ENCODE measurements around the gene PCDHB10.
"Not testable (repeated sequence)": the region's sequence is repeated elsewhere in the genome, so short reads cannot be mapped to it uniquely, and the experiment has no call there.

The PCDHB10 gene

DNA sequence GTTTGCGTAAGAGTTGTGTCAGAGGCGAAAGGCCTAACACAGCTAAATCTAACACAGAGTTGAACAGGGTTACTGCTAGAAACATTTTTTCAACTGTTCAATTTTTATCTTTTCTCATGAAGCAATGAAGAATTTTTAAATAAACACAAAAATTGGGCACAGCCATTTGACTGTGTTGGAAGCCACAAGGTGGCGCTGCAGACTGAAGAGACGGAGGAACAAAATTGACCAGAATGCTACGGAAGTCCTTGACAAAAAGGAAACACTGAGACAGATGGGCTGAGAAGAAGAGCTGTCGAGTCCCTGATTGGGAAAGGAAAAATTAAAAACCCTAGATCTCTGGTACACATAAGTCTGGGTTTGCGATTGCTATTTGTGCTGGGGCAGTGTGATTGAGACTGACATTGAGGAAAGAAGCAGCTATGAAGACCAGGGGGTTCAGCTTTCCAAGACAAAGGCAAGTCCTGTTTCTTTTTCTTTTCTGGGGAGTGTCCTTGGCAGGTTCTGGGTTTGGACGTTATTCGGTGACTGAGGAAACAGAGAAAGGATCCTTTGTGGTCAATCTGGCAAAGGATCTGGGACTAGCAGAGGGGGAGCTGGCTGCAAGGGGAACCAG lies 5.1 kb upstream of the PCDHB10 start, which contains the start of gene PCDHB9:
Gene PCDHB9, plus strand, starts transcription at position 265 of the 616 bp plus-strand sequence. Its CDS starts 158 bp downstream, at position 423.
- no peaks in the 10 kb centered on the region for H4K20me1 ChIP-seq
- peak within 1 kb of the TSS in 7 of 11 experiments; percentile 10 to 52 (median 30); a peak in 4 of 22 replicates for H3K27ac ChIP-seq
- peaks cover 64 to 80% (median 74%) of the 10 kb centered on the region in 11 experiments for H3K9me3 ChIP-seq (replicated peaks in 1 of 11)
- H3K4me3 ChIP-seq: peak within 1 kb of the TSS; percentile 19 to 50 (median 45); a peak in 18 of 20 replicates
- no peaks in the 10 kb centered on the region for H3K4me1 ChIP-seq
- H3K27me3 ChIP-seq: no peaks in the 10 kb centered on the region
- no peaks in the 10 kb centered on the region for H3K36me3 ChIP-seq
- peak within 1 kb of the TSS in 8 of 11 experiments; percentile 10 to 59 (median 26); a peak in 9 of 22 replicates for H3K4me2 ChIP-seq
- peak within 1 kb of the TSS in 9 of 11 experiments; percentile 3 to 60 (median 47); a peak in 6 of 22 replicates for H3K9ac ChIP-seq
- TF ChIP-seq Cebpa-rat (IDR thresholded peaks at IDR 0.05): no peak

- peaks cover 64 to 80% (median 74%) of the 10 kb centered on the region in 11 experiments for H3K9me3 ChIP-seq (replicated peaks in 1 of 11)
- H3K36me3 ChIP-seq, H3K4me2 ChIP-seq, H3K4me3 ChIP-seq, H3K4me1 ChIP-seq, H4K20me1 ChIP-seq, H3K27ac ChIP-seq, H3K27me3 ChIP-seq, H3K9ac ChIP-seq: not testable (repeated sequence)
These were observed 3.5 kb upstream of the PCDHB10 start for GRCh38 chr5:141188682-141189081.

GRCh38 chr5:141189131-141189530 lies 3.0 kb upstream of the PCDHB10 start:
- not testable (repeated sequence) for H3K4me2 ChIP-seq, H3K9ac ChIP-seq, H3K4me1 ChIP-seq, H3K27me3 ChIP-seq, H3K36me3 ChIP-seq, H4K20me1 ChIP-seq, H3K27ac ChIP-seq, H3K4me3 ChIP-seq
- peaks cover 63 to 78% (median 73%) of the 10 kb centered on the region in 11 experiments for H3K9me3 ChIP-seq (replicated peaks in 1 of 11)

- not testable (repeated sequence) for H3K27ac ChIP-seq, H3K4me2 ChIP-seq, H3K9ac ChIP-seq, H3K36me3 ChIP-seq, H4K20me1 ChIP-seq, H3K27me3 ChIP-seq, H3K4me3 ChIP-seq, H3K4me1 ChIP-seq
- peaks cover 75 to 91% (median 85%) of the 10 kb centered on the region in 11 experiments for H3K9me3 ChIP-seq (replicated peaks in 1 of 11)
These were observed 2.2 kb downstream of the PCDHB10 start for GRCh38 chr5:141194332-141194731.

- peak overlapping the region in 1 of 10 experiments; percentile 13; a peak in 1 of 20 replicates for H3K4me3 ChIP-seq
- H3K27me3 ChIP-seq: no peaks in the 10 kb centered on the region
- H3K4me2 ChIP-seq: no peak overlapping the region
- H3K27ac ChIP-seq: no peak overlapping the region
- no peak for TF ChIP-seq Cebpa-rat (IDR thresholded peaks at IDR 0.05)
- H4K20me1 ChIP-seq: no peaks in the 10 kb centered on the region
- H3K9ac ChIP-seq: no peak overlapping the region
- H3K4me1 ChIP-seq: no peaks in the 10 kb centered on the region
- no peaks in the 10 kb centered on the region for H3K36me3 ChIP-seq
- peaks cover 76 to 91% (median 86%) of the 10 kb centered on the region in 11 experiments for H3K9me3 ChIP-seq (replicated peaks in 1 of 11)
These were observed 4.2 kb downstream of the PCDHB10 start for GRCh38 chr5:141196363-141196762.

- TF ChIP-seq Cebpa-rat (IDR thresholded peaks at IDR 0.05): no peak
- Histone ChIP-seq H3K27ac (no peak within 1 kb of the TSS), H3K4me1 (no peaks in the 10 kb centered on the region), H3K4me3 (no peak within 1 kb of the TSS), H3K27me3 (no peaks in the 10 kb centered on the region), H4K20me1 (no peaks in the 10 kb centered on the region), H3K9ac (no peak within 1 kb of the TSS), H3K9me3 (replicated peaks in 1 of 11) (peaks cover 67 to 84% (median 80%) of the 10 kb centered on the region in 11 experiments), H3K36me3 (no peaks in the 10 kb centered on the region), H3K4me2 (no peak within 1 kb of the TSS)
These were observed 7.4 kb downstream of the PCDHB10 start, which contains the start of gene PCDHB11 for GRCh38 chr5:141199359-141200235. TSS of gene PCDHB11 (plus strand) at chr5:141199627. CDS start at chr5:141199775, 148 bp downstream.

- not testable (repeated sequence) for H4K20me1 ChIP-seq, H3K27me3 ChIP-seq, H3K9ac ChIP-seq, H3K27ac ChIP-seq, H3K4me2 ChIP-seq, H3K36me3 ChIP-seq, H3K4me1 ChIP-seq, H3K4me3 ChIP-seq
- H3K9me3 ChIP-seq (replicated peaks in 1 of 11): peaks cover 61 to 78% (median 68%) of the 10 kb centered on the region in 11 experiments
These were observed 9.0 kb downstream of the PCDHB10 start for GRCh38 chr5:141201126-141201525.

DNA sequence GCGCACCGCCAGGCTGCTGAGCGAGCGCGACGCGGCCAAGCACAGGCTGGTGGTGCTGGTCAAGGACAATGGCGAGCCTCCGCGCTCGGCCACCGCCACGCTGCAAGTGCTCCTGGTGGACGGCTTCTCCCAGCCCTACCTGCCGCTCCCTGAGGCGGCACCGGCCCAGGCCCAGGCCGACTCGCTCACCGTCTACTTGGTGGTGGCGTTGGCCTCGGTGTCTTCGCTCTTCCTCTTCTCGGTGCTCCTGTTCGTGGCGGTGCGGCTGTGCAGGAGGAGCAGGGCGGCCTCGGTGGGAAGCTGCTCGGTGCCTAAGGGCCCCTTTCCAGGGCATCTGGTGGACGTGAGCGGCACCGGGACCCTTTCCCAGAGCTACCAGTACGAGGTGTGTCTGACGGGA lies 9.5 kb downstream of the PCDHB10 start:
- not testable (repeated sequence) for H3K4me3 ChIP-seq, H3K27me3 ChIP-seq, H3K9ac ChIP-seq, H3K27ac ChIP-seq, H3K36me3 ChIP-seq, H3K4me2 ChIP-seq, H4K20me1 ChIP-seq, H3K4me1 ChIP-seq
- H3K9me3 ChIP-seq (replicated peaks in 1 of 11): peaks cover 56 to 73% (median 63%) of the 10 kb centered on the region in 11 experiments

GRCh38 chr5:141208478-141208877 lies 16.3 kb downstream of the PCDHB10 start, which contains the start of gene PCDHB12:
TSS of gene PCDHB12 (plus strand) at chr5:141208719. CDS start at chr5:141208908, 189 bp downstream.
- no peaks in the 10 kb centered on the region for H3K27me3 ChIP-seq
- no peaks in the 10 kb centered on the region for H4K20me1 ChIP-seq
- no peak within 1 kb of the TSS for H3K9ac ChIP-seq
- no peaks in the 10 kb centered on the region for H3K4me1 ChIP-seq
- H3K36me3 ChIP-seq: no peaks in the 10 kb centered on the region
- TF ChIP-seq Cebpa-rat (IDR thresholded peaks at IDR 0.05): no peak
- H3K9me3 ChIP-seq (replicated peaks in 1 of 11): peaks cover 25 to 48% (median 28%) of the 10 kb centered on the region in 11 experiments
- no peak within 1 kb of the TSS for H3K27ac ChIP-seq
- no peak within 1 kb of the TSS for H3K4me2 ChIP-seq
- H3K4me3 ChIP-seq: no peak within 1 kb of the TSS

DNA sequence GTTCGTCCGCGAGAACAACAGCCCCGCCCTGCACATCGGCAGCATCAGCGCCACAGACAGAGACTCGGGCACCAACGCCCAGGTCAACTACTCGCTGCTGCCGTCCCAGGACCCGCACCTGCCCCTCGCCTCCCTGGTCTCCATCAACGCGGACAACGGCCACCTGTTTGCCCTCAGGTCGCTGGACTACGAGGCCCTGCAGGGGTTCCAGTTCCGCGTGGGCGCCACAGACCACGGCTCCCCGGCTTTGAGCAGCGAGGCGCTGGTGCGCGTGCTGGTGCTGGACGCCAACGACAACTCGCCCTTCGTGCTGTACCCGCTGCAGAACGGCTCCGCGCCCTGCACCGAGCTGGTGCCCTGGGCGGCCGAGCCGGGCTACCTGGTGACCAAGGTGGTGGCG lies 18.1 kb downstream of the PCDHB10 start:
- not testable (repeated sequence) for H4K20me1 ChIP-seq, H3K4me3 ChIP-seq, H3K27me3 ChIP-seq, H3K9ac ChIP-seq, H3K27ac ChIP-seq, H3K4me1 ChIP-seq, H3K36me3 ChIP-seq, H3K4me2 ChIP-seq
- H3K9me3 ChIP-seq (replicated peaks in 1 of 11): peaks cover 34 to 53% (median 36%) of the 10 kb centered on the region in 11 experiments

GRCh38 chr5:141210849-141211248 lies 18.7 kb downstream of the PCDHB10 start:
- peaks cover 38 to 57% (median 40%) of the 10 kb centered on the region in 11 experiments for H3K9me3 ChIP-seq (replicated peaks in 1 of 11)
- H3K4me3 ChIP-seq, H4K20me1 ChIP-seq, H3K9ac ChIP-seq, H3K27me3 ChIP-seq, H3K4me2 ChIP-seq, H3K36me3 ChIP-seq, H3K27ac ChIP-seq, H3K4me1 ChIP-seq: not testable (repeated sequence)

DNA sequence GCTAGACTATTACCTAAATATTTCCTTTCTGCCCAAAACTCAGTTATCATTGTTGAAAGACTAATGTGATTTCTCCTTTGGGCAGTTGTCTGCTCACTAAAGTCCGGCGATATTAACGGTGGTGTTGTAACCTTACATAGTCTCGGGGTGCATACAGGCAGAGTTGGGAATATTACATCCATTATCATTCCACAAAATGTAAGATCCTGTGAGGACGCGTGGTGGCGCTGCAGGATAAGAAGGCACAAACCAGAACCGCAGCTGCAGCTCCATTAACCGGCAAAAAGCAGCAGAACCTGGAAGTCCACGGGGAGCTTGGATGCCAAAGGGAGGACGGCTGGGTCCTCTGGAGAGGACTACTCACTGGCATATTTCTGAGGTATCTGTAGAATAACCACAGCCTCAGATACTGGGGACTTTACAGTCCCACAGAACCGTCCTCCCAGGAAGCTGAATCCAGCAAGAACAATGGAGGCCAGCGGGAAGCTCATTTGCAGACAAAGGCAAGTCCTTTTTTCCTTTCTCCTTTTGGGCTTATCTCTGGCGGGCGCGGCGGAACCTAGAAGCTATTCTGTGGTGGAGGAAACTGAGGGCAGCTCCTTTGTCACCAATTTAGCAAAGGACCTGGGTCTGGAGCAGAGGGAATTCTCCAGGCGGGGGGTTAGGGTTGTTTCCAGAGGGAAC lies 21.6 kb downstream of the PCDHB10 start, which contains the start of gene PCDHB13:
Gene PCDHB13, plus strand, starts transcription at position 264 of the 684 bp plus-strand sequence. Its CDS starts 205 bp downstream, at position 469.
- not testable (repeated sequence) for H3K36me3 ChIP-seq, H4K20me1 ChIP-seq, H3K27ac ChIP-seq, H3K27me3 ChIP-seq, H3K4me3 ChIP-seq, H3K4me2 ChIP-seq, H3K9ac ChIP-seq, H3K4me1 ChIP-seq
- H3K9me3 ChIP-seq (replicated peaks in 1 of 11): peaks cover 58 to 82% (median 59%) of the 10 kb centered on the region in 11 experiments
